GM12878 (cell line): ENCODE results near the gene MDFI. TPM values are rescaled to one million over a fixed set of nuclear protein-coding genes. Genes with fewer than 3 reads are reported as not detected.

Source experiments
- ATAC-seq: fragments of 200-7000 bp; cut with Tn5 transposase; 3 replicates; pipeline ENCODE4 v1.9.1; 2020; ENCODE audit warnings: mild to moderate bottlenecking, moderate library complexity
- BruUV-seq: library from RNA; stranded (reverse); fragments of 400-500 nt; replicated peaks from 2 replicates; lab custom pipeline; 2021; lab: Mats Ljungman, UMichigan
- CTCF ChIA-PET: fragments of 300-600 bp; sonication (Branson Sonifier 250); formaldehyde crosslinking; extraction: SDS; loops from one replicate; lab custom pipeline; 2021; ENCODE audit warnings: inconsistent platforms; lab: Yijun Ruan, JAX
- POLR2A ChIA-PET: fragments of 350-600 bp; formaldehyde crosslinking; extraction: SDS; loops from one replicate; lab custom pipeline; 2021; ENCODE audit warnings: inconsistent platforms; lab: Charles Lee
- RAD21 ChIA-PET: fragments of 300-600 bp; sonication (Branson Sonifier 250); formaldehyde crosslinking; loops from one replicate; lab custom pipeline; 2023; ENCODE audit warnings: antibody characterized with exemption; ENCODE audit not compliant: unreplicated experiment; lab: Charles Lee
- SMC1A ChIA-PET: fragments of 300-600 bp; sonication (Branson Sonifier 250); formaldehyde crosslinking; loops from one replicate; lab custom pipeline; 2023; ENCODE audit not compliant: unreplicated experiment, uncharacterized antibody; lab: Charles Lee
- DNase-seq: peaks from one replicate; pipeline ENCODE4 v3.0.0-alpha.2; 2011; ENCODE audit warnings: low read depth, low spot score
- FAIRE-seq: peaks from 3 replicates; lab custom pipeline; 2011; peaks lifted over from hg19 to GRCh38; lab: Jason Lieb, UNC
- H2AFZ ChIP-seq: 2 replicates; pipeline ENCODE4 v1.6.0; 2011; ENCODE audit warnings: low read depth, low read length, control low read depth; ENCODE audit not compliant: control insufficient read depth
- H3K27ac ChIP-seq: 2 replicates; pipeline ENCODE4 v1.5.1; 2011; ENCODE audit warnings: control low read depth; ENCODE audit not compliant: control insufficient read depth, insufficient read depth
- H3K27me3 ChIP-seq, 2 experiments: replicated peaks in 1 of 2; 2 replicates each; pipeline versions ENCODE4 v1.6.0 to v1.6.1; 2011; ENCODE audit warnings: low read length in 1 of 2; ENCODE audit not compliant: control insufficient read depth in 2 of 2, insufficient read depth in 2 of 2
- H3K36me3 ChIP-seq, 2 experiments: 2 replicates each; pipeline ENCODE4 v1.5.1; 2011; ENCODE audit warnings: low read length in 1 of 2; ENCODE audit not compliant: control insufficient read depth in 2 of 2, insufficient read depth in 2 of 2
- H3K4me1 ChIP-seq: 2 replicates; pipeline ENCODE4 v1.6.1; 2011; ENCODE audit warnings: mild to moderate bottlenecking, low read length, moderate library complexity, mixed read lengths; ENCODE audit not compliant: control insufficient read depth, insufficient read depth
- H3K4me2 ChIP-seq: 2 replicates; pipeline ENCODE4 v1.6.0; 2011; ENCODE audit warnings: control low read depth; ENCODE audit not compliant: control insufficient read depth, insufficient read depth
- H3K4me3 ChIP-seq: fragments of 200-600 bp; sonication (generic); 2 replicates; pipeline ENCODE4 v1.5.1; 2016
- H3K79me2 ChIP-seq: 2 replicates; pipeline ENCODE4 v1.6.0; 2011; ENCODE audit warnings: low read length; ENCODE audit not compliant: control insufficient read depth, insufficient read depth
- H3K9ac ChIP-seq: 2 replicates; pipeline ENCODE4 v1.8.0; 2011; ENCODE audit warnings: low read length, control low read depth, mixed read lengths; ENCODE audit not compliant: control insufficient read depth, insufficient read depth
- H3K9me3 ChIP-seq: replicated peaks from 3 replicates; pipeline ENCODE4 v1.5.1; 2011; ENCODE audit warnings: mild to moderate bottlenecking, low read length; ENCODE audit not compliant: control insufficient read depth, insufficient read depth
- H4K20me1 ChIP-seq: 2 replicates; pipeline ENCODE4 v1.6.0; 2011; ENCODE audit not compliant: control insufficient read depth, insufficient read depth
- CHD4 ChIP-seq: fragments of 200-600 bp; sonication (generic); IDR thresholded peaks from 2 replicates; pipeline ENCODE4 v1.6.1; 2016; ENCODE audit warnings: mild to moderate bottlenecking
- ESRRA ChIP-seq: IDR thresholded peaks from 2 replicates; pipeline ENCODE4 v1.6.1; 2012; ENCODE audit warnings: mild to moderate bottlenecking, low read length, improper control_type of control experiment
- FOXK2 ChIP-seq: fragments of 450-650 bp; IDR thresholded peaks from 2 replicates; pipeline ENCODE4 v1.6.1; 2017; ENCODE audit warnings: mild to moderate bottlenecking, moderate library complexity
- HDAC2 ChIP-seq: fragments of 200-600 bp; sonication (generic); IDR thresholded peaks from 2 replicates; pipeline ENCODE4 v1.6.1; 2017
- MEF2A ChIP-seq: IDR thresholded peaks from 2 replicates; pipeline ENCODE4 v1.6.1; 2011; ENCODE audit warnings: low read depth, mild to moderate bottlenecking, low read length, moderate library complexity; ENCODE audit not compliant: insufficient read depth
- RAD51 ChIP-seq: fragments of 450-650 bp; IDR thresholded peaks from 2 replicates; pipeline ENCODE4 v1.6.1; 2016; ENCODE audit warnings: moderate library complexity, mild to moderate bottlenecking, inconsistent platforms
- RBBP5 ChIP-seq: fragments of 200-600 bp; sonication (generic); conservative IDR thresholded peaks from 2 replicates; pipeline ENCODE4 v1.6.1; 2016
- SMAD1 ChIP-seq: fragments of 450-650 bp; IDR thresholded peaks from 2 replicates; pipeline ENCODE4 v1.6.1; 2018; ENCODE audit warnings: mild to moderate bottlenecking, low read depth; ENCODE audit not compliant: partially characterized antibody
- SMC3 ChIP-seq: IDR thresholded peaks from 2 replicates; pipeline ENCODE4 v1.6.1; 2011; ENCODE audit warnings: low read length, improper control_type of control experiment, borderline replicate concordance
- STAT1 ChIP-seq: fragments of 450-650 bp; conservative IDR thresholded peaks from 2 replicates; pipeline ENCODE4 v1.6.1; 2014; ENCODE audit warnings: antibody characterized with exemption, mild to moderate bottlenecking
- WRNIP1 ChIP-seq: IDR thresholded peaks from 2 replicates; pipeline ENCODE4 v1.6.1; 2011; ENCODE audit warnings: low read depth, low read length, improper control_type of control experiment, borderline replicate concordance
- ZNF274 ChIP-seq: IDR thresholded peaks from one replicate; pipeline ENCODE4 v1.8.0; 2011; ENCODE audit not compliant: insufficient read length, insufficient read depth
- ZSCAN29 ChIP-seq: fragments of 450-650 bp; IDR thresholded peaks from 2 replicates; pipeline ENCODE4 v1.6.1; 2017; ENCODE audit warnings: mild to moderate bottlenecking, moderate library complexity
- WGBS: methylation state at CpG from one replicate; pipeline ENCODE4 v1.1.6; 2016; ENCODE audit warnings: low lambda C conversion rate; ENCODE audit not compliant: insufficient replicate concordance, insufficient coverage; ENCODE audit errors: missing lambda C conversion rate; 5-methylcytosine and 5-hydroxymethylcytosine counted together
- in situ Hi-C: fragments of 300-500 bp; cut with MboI; formaldehyde crosslinking; loops from 9 replicates; pipeline ENCODE4 v1.14.3; 2018; ENCODE audit warnings: mixed read lengths
- intact Hi-C: fragments of 100-400 bp; cut with micrococcal nuclease; formaldehyde crosslinking; loops from one replicate; pipeline ENCODE4 v1.14.2; 2022; ENCODE audit not compliant: unreplicated experiment
- polyA plus RNA-seq, 11 experiments: library from polyadenylated mRNA; depleted of rRNA in 4 of 11; unstranded in 6 of 11; stranded (reverse) in 5 of 11; fragments of >200 nt; fragmentation: Nextera tagmentation in 4 of 11; fragmentation: Illumina TruSeq in 1 of 11; extraction: Ambion mirVana in 4 of 11; extraction: Trizol in 1 of 11; gene quantifications; 1 replicate in 1 of 11; 2 replicates in 10 of 11; pipeline versions ENCODE4 v1.2.1 to v1.2.3, GENCODE V29; 2011 to 2016; ENCODE audit warnings: inconsistent platforms in 2 of 11, missing spikeins in 2 of 11, low read depth in 1 of 11
- total RNA-seq, 4 experiments: library from RNA; depleted of rRNA in 3 of 4; stranded (reverse); fragments of >200 nt in 3 of 4; fragmentation: Illumina TruSeq in 1 of 4; extraction: Trizol in 1 of 4; gene quantifications; 2 replicates each; pipeline versions ENCODE4 v1.2.1 to v1.2.3, GENCODE V29; 2013 to 2021
- TF ChIP-seq, protein P1 (sequence below): fragments of 450-650 bp; IDR thresholded peaks from 2 replicates; pipeline ENCODE4 v1.6.1; 2017; ENCODE audit warnings: mild to moderate bottlenecking, moderate library complexity
- TF ChIP-seq, protein P2 (sequence below): fragments of 450-650 bp; IDR thresholded peaks from 2 replicates; pipeline ENCODE4 v1.6.1; 2017; ENCODE audit warnings: low read depth, mild to moderate bottlenecking, moderate library complexity
- TF ChIP-seq, protein P3 (sequence below): fragments of 450-650 bp; formaldehyde crosslinking; IDR thresholded peaks from 2 replicates; pipeline ENCODE4 v1.4.0; 2022; ENCODE audit warnings: mild to moderate bottlenecking, moderate library complexity

Gene MDFI
- total and polyA plus RNA-seq, 10 of the 15 experiments (the other 5 are each of a cell fraction or from before 2014, with no cell fraction given): not detected

DNA sequence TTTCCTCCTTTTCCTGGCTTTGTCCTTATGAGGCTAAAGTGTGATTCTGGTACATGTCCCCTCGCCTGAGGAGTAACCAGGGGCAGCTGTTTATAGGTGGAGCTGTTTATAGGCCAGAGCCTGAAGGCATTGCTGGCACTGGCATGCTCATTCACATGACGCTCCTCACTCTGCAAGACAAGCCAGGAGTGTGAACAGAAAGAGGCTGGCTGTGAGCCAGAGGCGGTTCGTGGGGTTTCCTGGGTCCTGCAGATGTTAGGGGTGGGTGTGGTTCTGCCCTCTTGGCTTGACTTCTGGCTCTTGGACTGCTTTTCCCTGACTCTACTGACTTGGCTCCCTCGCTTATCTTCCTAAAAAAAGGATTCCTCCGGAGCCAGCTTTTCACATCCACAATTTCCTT, 12.8 kb upstream of the MDFI start:
- DNase-seq: no peak
- no TSS peak for BruUV-seq

More for the DNA sequence above, 12.8 kb upstream of the MDFI start:
- no peak overlapping the region for H2AFZ ChIP-seq
- peaks cover 6% of the 10 kb centered on the region for H3K4me1 ChIP-seq
- H3K36me3 ChIP-seq: no peaks in the 10 kb centered on the region
- no peak overlapping the region for H3K4me3 ChIP-seq
- no peak overlapping the region for H3K27ac ChIP-seq
- H3K27me3 ChIP-seq: peaks cover 0 to 3% of the 10 kb centered on the region in 2 experiments; a peak in 2 of 4 replicates
- POLR2A ChIA-PET: no interaction called here
- no peak overlapping the region for H3K4me2 ChIP-seq
- intact Hi-C loops (no loop called here), in situ Hi-C loops (no loop called here)
- TF ChIP-seq RAD51 (no peak), FOXK2 (no peak), WRNIP1 (no peak), ZSCAN29 (no peak), SMAD1 (no peak), MEF2A (no peak), ZNF274 (no peak), RBBP5 (no peak), HDAC2 (no peak), ESRRA (no peak), SMC3 (no peak), CHD4 (no peak), STAT1 (no peak)
- TF ChIP-seq, protein P1, sequence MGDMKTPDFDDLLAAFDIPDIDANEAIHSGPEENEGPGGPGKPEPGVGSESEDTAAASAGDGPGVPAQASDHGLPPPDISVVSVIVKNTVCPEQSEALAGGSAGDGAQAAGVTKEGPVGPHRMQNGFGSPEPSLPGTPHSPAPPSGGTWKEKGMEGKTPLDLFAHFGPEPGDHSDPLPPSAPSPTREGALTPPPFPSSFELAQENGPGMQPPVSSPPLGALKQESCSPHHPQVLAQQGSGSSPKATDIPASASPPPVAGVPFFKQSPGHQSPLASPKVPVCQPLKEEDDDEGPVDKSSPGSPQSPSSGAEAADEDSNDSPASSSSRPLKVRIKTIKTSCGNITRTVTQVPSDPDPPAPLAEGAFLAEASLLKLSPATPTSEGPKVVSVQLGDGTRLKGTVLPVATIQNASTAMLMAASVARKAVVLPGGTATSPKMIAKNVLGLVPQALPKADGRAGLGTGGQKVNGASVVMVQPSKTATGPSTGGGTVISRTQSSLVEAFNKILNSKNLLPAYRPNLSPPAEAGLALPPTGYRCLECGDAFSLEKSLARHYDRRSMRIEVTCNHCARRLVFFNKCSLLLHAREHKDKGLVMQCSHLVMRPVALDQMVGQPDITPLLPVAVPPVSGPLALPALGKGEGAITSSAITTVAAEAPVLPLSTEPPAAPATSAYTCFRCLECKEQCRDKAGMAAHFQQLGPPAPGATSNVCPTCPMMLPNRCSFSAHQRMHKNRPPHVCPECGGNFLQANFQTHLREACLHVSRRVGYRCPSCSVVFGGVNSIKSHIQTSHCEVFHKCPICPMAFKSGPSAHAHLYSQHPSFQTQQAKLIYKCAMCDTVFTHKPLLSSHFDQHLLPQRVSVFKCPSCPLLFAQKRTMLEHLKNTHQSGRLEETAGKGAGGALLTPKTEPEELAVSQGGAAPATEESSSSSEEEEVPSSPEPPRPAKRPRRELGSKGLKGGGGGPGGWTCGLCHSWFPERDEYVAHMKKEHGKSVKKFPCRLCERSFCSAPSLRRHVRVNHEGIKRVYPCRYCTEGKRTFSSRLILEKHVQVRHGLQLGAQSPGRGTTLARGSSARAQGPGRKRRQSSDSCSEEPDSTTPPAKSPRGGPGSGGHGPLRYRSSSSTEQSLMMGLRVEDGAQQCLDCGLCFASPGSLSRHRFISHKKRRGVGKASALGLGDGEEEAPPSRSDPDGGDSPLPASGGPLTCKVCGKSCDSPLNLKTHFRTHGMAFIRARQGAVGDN: no peak
- TF ChIP-seq, protein P2, sequence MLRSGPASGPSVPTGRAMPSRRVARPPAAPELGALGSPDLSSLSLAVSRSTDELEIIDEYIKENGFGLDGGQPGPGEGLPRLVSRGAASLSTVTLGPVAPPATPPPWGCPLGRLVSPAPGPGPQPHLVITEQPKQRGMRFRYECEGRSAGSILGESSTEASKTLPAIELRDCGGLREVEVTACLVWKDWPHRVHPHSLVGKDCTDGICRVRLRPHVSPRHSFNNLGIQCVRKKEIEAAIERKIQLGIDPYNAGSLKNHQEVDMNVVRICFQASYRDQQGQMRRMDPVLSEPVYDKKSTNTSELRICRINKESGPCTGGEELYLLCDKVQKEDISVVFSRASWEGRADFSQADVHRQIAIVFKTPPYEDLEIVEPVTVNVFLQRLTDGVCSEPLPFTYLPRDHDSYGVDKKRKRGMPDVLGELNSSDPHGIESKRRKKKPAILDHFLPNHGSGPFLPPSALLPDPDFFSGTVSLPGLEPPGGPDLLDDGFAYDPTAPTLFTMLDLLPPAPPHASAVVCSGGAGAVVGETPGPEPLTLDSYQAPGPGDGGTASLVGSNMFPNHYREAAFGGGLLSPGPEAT: no peak
- TF ChIP-seq, protein P3, sequence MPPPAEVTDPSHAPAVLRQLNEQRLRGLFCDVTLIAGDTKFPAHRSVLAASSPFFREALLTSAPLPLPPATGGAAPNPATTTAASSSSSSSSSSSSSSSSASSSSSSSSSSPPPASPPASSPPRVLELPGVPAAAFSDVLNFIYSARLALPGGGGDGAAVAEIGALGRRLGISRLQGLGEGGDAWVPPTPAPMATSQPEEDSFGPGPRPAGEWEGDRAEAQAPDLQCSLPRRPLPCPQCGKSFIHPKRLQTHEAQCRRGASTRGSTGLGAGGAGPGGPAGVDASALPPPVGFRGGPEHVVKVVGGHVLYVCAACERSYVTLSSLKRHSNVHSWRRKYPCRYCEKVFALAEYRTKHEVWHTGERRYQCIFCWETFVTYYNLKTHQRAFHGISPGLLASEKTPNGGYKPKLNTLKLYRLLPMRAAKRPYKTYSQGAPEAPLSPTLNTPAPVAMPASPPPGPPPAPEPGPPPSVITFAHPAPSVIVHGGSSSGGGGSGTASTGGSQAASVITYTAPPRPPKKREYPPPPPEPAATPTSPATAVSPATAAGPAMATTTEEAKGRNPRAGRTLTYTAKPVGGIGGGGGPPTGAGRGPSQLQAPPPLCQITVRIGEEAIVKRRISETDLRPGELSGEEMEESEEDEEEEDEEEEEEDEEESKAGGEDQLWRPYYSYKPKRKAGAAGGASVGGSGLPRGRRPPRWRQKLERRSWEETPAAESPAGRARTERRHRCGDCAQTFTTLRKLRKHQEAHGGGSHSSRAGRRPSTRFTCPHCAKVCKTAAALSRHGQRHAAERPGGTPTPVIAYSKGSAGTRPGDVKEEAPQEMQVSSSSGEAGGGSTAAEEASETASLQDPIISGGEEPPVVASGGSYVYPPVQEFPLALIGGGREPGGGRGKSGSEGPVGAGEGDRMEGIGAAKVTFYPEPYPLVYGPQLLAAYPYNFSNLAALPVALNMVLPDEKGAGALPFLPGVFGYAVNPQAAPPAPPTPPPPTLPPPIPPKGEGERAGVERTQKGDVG: no peak
- FAIRE-seq: no peak
- H4K20me1 ChIP-seq: no peaks in the 10 kb centered on the region
- no peaks in the 10 kb centered on the region; the same call in 2 of the 3 replicates for H3K9me3 ChIP-seq
- RAD21 ChIA-PET: interaction anchor here (1.3 kb wide), 1 partner anchor 11 kb away, joined by 3 read pairs; no protein-coding TSS in a partner anchor
- no peaks in the 10 kb centered on the region for H3K79me2 ChIP-seq
- ATAC-seq: no peak
- 11% methylated on average over 6 of the region's 6 CpGs for WGBS
- SMC1A ChIA-PET: no interaction called here
- CTCF ChIA-PET: interaction anchor here (0.7 kb wide), 1 partner anchor 201 kb away, joined by 3 read pairs; no protein-coding TSS in a partner anchor
- no peak overlapping the region for H3K9ac ChIP-seq
